Activated CD8-positive, alpha-beta memory T cell treated with anti-CD3 and anti-CD28 coated beads, Interleukin-2, amount 10 ng/mL, durations not matched to agents 7 days and 5 days (primary cell): Measurements from ENCODE around the gene APCDD1L. TPM values are rescaled to one million over a fixed set of nuclear protein-coding genes. Genes with fewer than 3 reads are reported as not detected.

ENCODE experiments used
- ATAC-seq: fragments of 150-1000 bp; cut with Tn5 transposase; one replicate; pipeline ENCODE4 v1.10.0; 2021; ENCODE audit warnings: moderate library complexity
- CTCF ChIA-PET: fragments of 350-600 bp; sonication (Branson Sonifier 250); formaldehyde crosslinking; loops from one replicate; lab custom pipeline; 2021; ENCODE audit warnings: antibody characterized with exemption; lab: Charles Lee
- DNase-seq: peaks from one replicate; pipeline ENCODE4 v3.0.0-alpha.2; 2020
- H3K27ac Mint-ChIP-seq: one replicate; pipeline ENCODE4 v1.8.0; 2021; ENCODE audit warnings: mild to moderate bottlenecking, mixed read lengths
- H3K27me3 Mint-ChIP-seq: one replicate; pipeline ENCODE4 v1.8.0; 2021; ENCODE audit warnings: mixed read lengths
- H3K36me3 Mint-ChIP-seq: one replicate; pipeline ENCODE4 v1.8.0; 2021; ENCODE audit warnings: mild to moderate bottlenecking, mixed read lengths
- H3K4me1 Mint-ChIP-seq: one replicate; pipeline ENCODE4 v1.8.0; 2021; ENCODE audit warnings: mixed read lengths
- H3K4me3 Mint-ChIP-seq: one replicate; pipeline ENCODE4 v1.8.0; 2021; ENCODE audit warnings: mild to moderate bottlenecking, moderate library complexity, mixed read lengths
- H3K9me3 Mint-ChIP-seq: one replicate; pipeline ENCODE4 v1.8.0; 2022; ENCODE audit warnings: low read depth, mixed read lengths
- total RNA-seq, 2 experiments: library from RNA; stranded (reverse); gene quantifications; one replicate each; pipeline ENCODE4 v1.2.3, GENCODE V29; 2021

The APCDD1L gene
- total RNA-seq, 2 experiments from 2014 or later = not detected

DNA sequence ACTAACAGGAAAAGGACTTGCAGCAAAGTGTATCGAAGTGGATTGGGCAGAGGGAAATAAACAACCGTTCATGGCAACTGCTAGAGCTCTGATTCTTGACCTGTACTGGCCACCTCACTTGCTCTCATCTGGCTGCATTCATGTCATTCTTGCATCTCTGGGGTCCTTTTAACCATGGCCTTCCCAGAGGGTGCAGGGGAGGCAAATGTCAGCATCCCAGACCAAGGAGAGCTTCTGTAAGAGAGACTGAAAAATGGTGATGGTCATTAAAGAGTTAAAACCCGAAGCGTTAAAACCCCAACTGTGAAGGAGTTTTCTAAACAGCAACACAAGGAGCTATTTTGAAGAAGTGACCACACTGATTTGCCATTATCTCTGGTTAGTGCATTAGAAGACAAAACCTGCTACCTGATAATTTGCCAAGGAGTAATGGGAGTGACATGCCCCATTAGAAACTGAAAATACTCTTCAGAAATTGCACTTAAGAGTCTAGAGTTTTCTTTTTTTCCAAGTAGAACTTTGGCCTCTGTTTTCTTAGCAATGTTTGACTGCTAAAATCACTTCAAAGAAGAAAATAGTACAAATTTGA lies 62.4 kb downstream of the APCDD1L start:
- CTCF ChIA-PET = no interaction called here
- ATAC-seq (no peak), DNase-seq (no peak)
- H3K9me3 Mint-ChIP-seq = peaks cover 2% of the 10 kb centered on the region
- H3K27ac Mint-ChIP-seq = no peak overlapping the region
- no peaks in the 10 kb centered on the region for H3K4me1 Mint-ChIP-seq
- H3K27me3 Mint-ChIP-seq = no peaks in the 10 kb centered on the region
- no peak overlapping the region for H3K4me3 Mint-ChIP-seq
- peaks cover 23% of the 10 kb centered on the region for H3K36me3 Mint-ChIP-seq

DNA sequence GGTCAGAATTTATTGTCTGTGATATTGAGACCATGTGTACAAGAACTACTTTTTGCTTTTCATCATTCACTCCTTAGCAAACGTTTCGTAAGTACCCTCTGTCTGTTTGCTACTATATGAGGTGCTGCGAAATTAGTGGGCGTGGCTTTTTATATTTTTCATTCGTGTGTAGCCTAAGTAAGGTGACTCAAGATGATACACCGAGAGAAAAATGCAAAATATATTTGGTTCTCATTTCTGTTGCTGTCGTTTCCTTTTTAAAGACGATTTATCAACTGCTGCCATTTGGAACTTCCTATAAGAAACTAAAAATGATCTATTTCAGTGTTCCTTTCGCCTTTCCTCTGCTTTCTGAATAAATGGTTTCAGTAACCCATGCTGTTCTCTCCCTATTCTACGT lies 64.9 kb downstream of the APCDD1L start:
- H3K27ac Mint-ChIP-seq = no peak overlapping the region
- CTCF ChIA-PET = no interaction called here

DNA sequence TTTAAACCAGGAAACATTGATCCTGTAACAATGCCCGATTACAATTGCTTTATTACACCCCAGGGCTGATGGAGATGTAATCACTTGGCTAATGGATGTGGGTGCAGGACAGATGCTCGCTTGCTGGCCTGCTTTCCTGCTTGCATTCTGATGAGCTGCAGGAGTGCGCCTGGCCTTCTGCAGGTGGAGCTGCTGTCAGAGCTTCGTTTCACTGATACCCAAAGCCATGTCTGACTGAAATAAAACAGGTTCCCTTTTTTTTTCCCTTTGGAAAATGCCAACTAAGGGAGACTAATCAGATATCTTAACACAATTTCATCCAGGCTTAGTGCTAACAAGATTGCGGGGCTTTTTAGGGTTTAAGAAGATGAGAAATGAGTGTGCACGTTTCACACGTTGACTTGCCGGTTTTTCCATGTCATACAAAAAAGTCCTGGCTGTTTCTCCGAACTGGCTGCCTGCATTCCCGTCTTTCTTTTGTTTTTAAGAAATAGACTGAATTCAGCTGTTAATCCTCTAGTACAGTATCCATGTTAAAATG lies 65.4 kb downstream of the APCDD1L start:
- no peaks in the 10 kb centered on the region for H3K27me3 Mint-ChIP-seq
- DNase-seq = no peak
- no peak overlapping the region for H3K4me3 Mint-ChIP-seq
- H3K9me3 Mint-ChIP-seq = peaks cover under 1% of the 10 kb centered on the region
- CTCF ChIA-PET = no interaction called here
- no peak for ATAC-seq
- peaks cover 20% of the 10 kb centered on the region for H3K36me3 Mint-ChIP-seq
- H3K4me1 Mint-ChIP-seq = no peaks in the 10 kb centered on the region
- H3K27ac Mint-ChIP-seq = no peak overlapping the region

More for the DNA sequence above, 64.9 kb downstream of the APCDD1L start:
- Mint-ChIP-seq H3K9me3 (peaks cover 2% of the 10 kb centered on the region), H3K4me1 (no peaks in the 10 kb centered on the region), H3K27me3 (no peaks in the 10 kb centered on the region), H3K36me3 (peaks cover 20% of the 10 kb centered on the region), H3K4me3 (no peak overlapping the region)
- DNase-seq = no peak
- ATAC-seq = no peak

DNA sequence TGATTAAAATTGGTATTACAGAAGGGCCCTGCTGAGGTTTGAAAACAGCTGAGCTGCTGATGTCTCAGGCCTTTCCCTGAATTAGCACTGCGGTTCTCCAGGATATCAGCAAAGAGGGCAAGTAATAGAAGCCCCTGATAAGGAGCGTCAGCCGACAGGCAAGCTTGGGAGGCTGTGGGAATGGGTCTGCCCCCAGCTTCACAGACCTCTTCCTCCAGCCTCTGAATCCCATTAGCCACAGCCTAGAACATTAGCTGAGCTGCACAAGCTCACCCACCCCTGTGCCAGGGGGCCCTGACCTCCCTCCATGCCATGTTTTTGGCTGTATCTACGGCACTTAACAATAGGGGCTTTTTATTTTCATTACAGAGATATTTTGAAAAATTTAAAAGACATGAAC lies 66.2 kb downstream of the APCDD1L start:
- Mint-ChIP-seq H3K4me1 (no peaks in the 10 kb centered on the region), H3K4me3 (no peak overlapping the region), H3K9me3 (no peaks in the 10 kb centered on the region), H3K36me3 (peaks cover 18% of the 10 kb centered on the region), H3K27me3 (no peaks in the 10 kb centered on the region), H3K27ac (no peak overlapping the region)
- DNase-seq (no peak), ATAC-seq (no peak)
- CTCF ChIA-PET = interaction anchor here (1.3 to 1.7 kb wide), 3 partner anchors 8 to 211 kb away, joined by 4 to 6 read pairs (median 4); no protein-coding TSS in a partner anchor

GRCh38 chr20:58447511-58448391 lies 67.4 kb downstream of the APCDD1L start:
- Mint-ChIP-seq H3K27me3 (no peaks in the 10 kb centered on the region), H3K4me1 (no peaks in the 10 kb centered on the region), H3K4me3 (no peak overlapping the region), H3K36me3 (peaks cover 18% of the 10 kb centered on the region), H3K9me3 (no peaks in the 10 kb centered on the region), H3K27ac (no peak overlapping the region)
- DNase-seq = peak; percentile 65
- peak; percentile 64 for ATAC-seq
- CTCF ChIA-PET = interaction anchor here (0.8 to 1.7 kb wide), 10 partner anchors 9 to 218 kb away, joined by 3 to 6 read pairs (median 4); partner anchors contain the start of gene VAPB

GRCh38 chr20:58446960-58447265 lies 68.3 kb downstream of the APCDD1L start:
- H3K4me1 Mint-ChIP-seq = no peaks in the 10 kb centered on the region
- no peak overlapping the region for H3K4me3 Mint-ChIP-seq
- H3K36me3 Mint-ChIP-seq = peaks cover 15% of the 10 kb centered on the region
- CTCF ChIA-PET = interaction anchor here (0.9 to 1.7 kb wide), 3 partner anchors 25 to 208 kb away, joined by 3 to 6 read pairs (median 5); partner anchors contain the start of gene VAPB
- no peak for ATAC-seq
- no peak overlapping the region for H3K27ac Mint-ChIP-seq
- no peaks in the 10 kb centered on the region for H3K27me3 Mint-ChIP-seq
- no peaks in the 10 kb centered on the region for H3K9me3 Mint-ChIP-seq
- DNase-seq = no peak

DNA sequence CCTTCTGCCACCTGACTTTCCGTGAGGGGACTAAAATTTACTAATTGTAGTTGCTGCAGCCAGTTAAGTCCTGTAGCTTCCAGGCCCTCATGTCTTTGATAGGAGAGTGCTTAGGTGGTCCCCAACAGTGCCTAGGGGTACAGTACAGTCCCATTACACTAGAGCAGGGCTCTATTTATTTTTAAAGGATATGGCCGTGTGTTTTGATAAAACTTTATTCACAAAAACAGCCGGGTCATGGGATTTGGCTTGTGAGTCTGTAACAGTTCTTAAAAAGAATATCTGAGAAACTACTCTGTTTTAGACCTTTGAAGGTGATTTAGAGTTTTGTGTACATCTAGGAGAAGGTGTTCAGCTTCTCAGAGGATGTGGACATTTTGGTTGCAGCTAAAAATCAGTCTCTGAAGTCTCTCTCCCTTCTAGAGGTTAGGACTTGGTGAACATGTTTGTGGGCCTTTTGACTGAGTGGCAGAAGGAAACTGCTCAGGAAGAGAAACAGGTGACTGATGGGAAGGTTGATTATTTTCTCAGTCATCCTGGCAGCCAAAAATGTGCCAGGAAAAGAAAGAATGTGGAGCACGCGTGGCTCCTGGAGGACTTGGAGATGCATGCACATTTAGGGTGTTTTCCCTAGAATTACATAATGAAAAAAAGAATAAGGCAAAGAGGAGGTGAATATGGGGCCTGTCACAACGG lies 68.8 kb downstream of the APCDD1L start:
- H3K27me3 Mint-ChIP-seq = no peaks in the 10 kb centered on the region
- peaks cover 15% of the 10 kb centered on the region for H3K36me3 Mint-ChIP-seq
- H3K4me3 Mint-ChIP-seq = no peak overlapping the region
- CTCF ChIA-PET = no interaction called here
- H3K27ac Mint-ChIP-seq = no peak overlapping the region
- H3K4me1 Mint-ChIP-seq = no peaks in the 10 kb centered on the region
- no peaks in the 10 kb centered on the region for H3K9me3 Mint-ChIP-seq
- DNase-seq (no peak), ATAC-seq (no peak)

GRCh38 chr20:58444746-58445255 lies 70.4 kb downstream of the APCDD1L start:
- CTCF ChIA-PET = interaction anchor here (1.4 kb wide), 1 partner anchor 207 kb away, joined by 3 read pairs; no protein-coding TSS in a partner anchor
- no peak for DNase-seq
- H3K9me3 Mint-ChIP-seq = no peaks in the 10 kb centered on the region
- H3K36me3 Mint-ChIP-seq = peaks cover 13% of the 10 kb centered on the region
- H3K27me3 Mint-ChIP-seq = no peaks in the 10 kb centered on the region
- no peak overlapping the region for H3K4me3 Mint-ChIP-seq
- no peaks in the 10 kb centered on the region for H3K4me1 Mint-ChIP-seq
- no peak for ATAC-seq
- no peak overlapping the region for H3K27ac Mint-ChIP-seq

- H3K36me3 Mint-ChIP-seq = peaks cover 19% of the 10 kb centered on the region
- ATAC-seq = no peak
- CTCF ChIA-PET = interaction anchor here (1.4 kb wide), 1 partner anchor 20 kb away, joined by 3 read pairs; no protein-coding TSS in a partner anchor
Measured at GRCh38 chr20:58441723-58442122, 73.5 kb downstream of the APCDD1L start.

DNA sequence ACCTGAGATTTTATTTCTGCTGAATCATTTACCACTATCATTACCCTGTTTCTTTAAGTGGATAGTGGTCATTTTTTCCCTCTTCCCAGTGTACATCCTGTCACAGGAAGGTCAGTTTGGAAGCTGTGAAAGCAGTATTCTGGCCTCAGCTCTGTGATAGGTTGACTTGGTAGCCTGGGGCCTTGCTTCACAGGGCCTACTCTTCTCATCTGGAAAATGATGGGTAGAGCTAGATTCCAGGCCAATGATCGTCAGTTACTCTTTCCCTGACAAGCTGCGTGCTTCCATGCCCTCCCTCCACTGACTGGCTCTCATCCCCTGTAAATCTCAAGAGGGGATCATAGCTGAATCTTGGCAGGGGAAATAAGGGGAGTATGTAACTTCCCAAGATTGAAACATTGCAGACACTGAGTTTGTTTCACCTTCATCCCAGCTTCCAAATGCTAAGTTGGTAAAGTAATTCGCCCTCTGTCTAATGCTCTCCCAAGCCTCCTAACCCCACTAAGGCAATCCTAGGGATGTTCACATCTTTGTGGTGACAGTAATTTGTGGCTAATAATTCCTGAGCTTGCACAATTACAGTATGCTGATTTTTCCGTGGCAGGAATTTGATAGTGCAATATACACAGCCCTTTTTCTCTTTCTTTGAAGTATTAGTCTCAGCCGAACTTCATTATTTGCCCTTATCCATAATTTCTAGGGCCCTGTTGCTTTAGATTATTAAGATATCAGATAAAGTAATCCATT lies 75.0 kb downstream of the APCDD1L start:
- peaks cover 27% of the 10 kb centered on the region for H3K36me3 Mint-ChIP-seq
- H3K4me1 Mint-ChIP-seq = peaks cover 5% of the 10 kb centered on the region
- CTCF ChIA-PET = interaction anchor here (1.4 kb wide), 1 partner anchor 22 kb away, joined by 3 read pairs; no protein-coding TSS in a partner anchor
- no peak for ATAC-seq
- no peaks in the 10 kb centered on the region for H3K27me3 Mint-ChIP-seq
- no peak for DNase-seq
- no peaks in the 10 kb centered on the region for H3K9me3 Mint-ChIP-seq
- no peak overlapping the region for H3K4me3 Mint-ChIP-seq
- no peak overlapping the region for H3K27ac Mint-ChIP-seq

More at GRCh38 chr20:58441723-58442122, 73.5 kb downstream of the APCDD1L start:
- no peak for DNase-seq
- H3K9me3 Mint-ChIP-seq = no peaks in the 10 kb centered on the region
- no peak overlapping the region for H3K4me3 Mint-ChIP-seq
- H3K27ac Mint-ChIP-seq = no peak overlapping the region
- peaks cover 5% of the 10 kb centered on the region for H3K4me1 Mint-ChIP-seq
- H3K27me3 Mint-ChIP-seq = no peaks in the 10 kb centered on the region

DNA sequence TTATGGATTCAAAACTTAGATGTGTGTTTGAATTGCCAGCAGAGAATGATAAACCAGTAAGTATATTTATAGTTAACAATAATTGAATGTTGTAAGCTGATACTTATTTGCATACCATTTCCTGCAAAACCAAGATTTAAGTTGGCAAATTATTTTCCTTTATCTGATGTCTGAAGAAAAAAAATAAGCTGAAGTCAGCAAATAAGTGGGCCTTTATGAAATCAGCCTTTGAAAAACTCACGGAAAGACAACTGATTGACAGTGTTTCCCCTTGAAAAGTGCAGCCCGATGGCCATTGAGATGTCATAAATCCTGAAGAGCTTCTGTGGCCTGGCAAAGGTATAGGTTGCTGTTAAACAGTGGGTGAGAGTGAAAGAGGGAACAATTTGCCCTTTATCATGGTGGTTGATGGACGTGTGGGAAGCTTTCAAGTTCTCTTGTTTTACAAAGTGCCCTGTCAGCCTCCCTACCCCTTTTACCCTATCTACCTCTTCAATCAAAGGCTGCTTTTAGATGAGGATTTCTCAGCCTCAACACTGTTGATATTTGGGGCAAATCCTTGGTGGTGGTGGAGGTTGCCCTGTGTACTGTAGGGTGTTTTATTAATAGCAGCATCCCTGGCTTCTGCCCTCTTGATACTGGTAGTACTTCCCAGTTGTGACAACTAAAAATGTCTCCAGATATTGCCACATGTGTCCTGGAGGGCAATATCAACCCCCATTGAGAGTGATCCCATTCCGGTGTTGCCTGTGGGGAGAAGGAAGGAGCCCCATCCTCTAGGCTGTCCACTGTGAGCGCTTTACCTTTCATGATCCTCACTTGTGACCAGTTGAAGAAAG lies 76.0 kb downstream of the APCDD1L start:
- Mint-ChIP-seq H3K4me3 (no peak overlapping the region), H3K9me3 (no peaks in the 10 kb centered on the region), H3K36me3 (peaks cover 27% of the 10 kb centered on the region), H3K27ac (no peak overlapping the region), H3K27me3 (no peaks in the 10 kb centered on the region), H3K4me1 (peaks cover 5% of the 10 kb centered on the region)
- DNase-seq = no peak
- no peak for ATAC-seq
- CTCF ChIA-PET = interaction anchor here (0.6 to 1.1 kb wide), 2 partner anchors 9 to 246 kb away, joined by 3 to 4 read pairs; no protein-coding TSS in a partner anchor
